Left colon (tissue), 2 donors: ENCODE data around the gene PABPC1L. TPM values are rescaled to one million over a fixed set of nuclear protein-coding genes. Genes with fewer than 3 reads are reported as not detected.

ENCODE experiments used
- total RNA-seq, 2 donors: library from RNA; stranded (reverse); fragmentation: NEBNext Ultra II Directional; extraction: Animal tissue kit (Norgen Biotek cat#: 25700); gene quantifications; one replicate each; pipeline ENCODE4 v1.2.1, GENCODE V29; 2021
- donor health status: DM: no; HTN: no; CAD: no.
- donor health status: DM: yes; HTN: yes; CAD: no.

PABPC1L gene
- total RNA-seq, 2 donors from 2014 or later: 13.2 to 19.8 TPM

Other genes starting within 250 kb of the PABPC1L start
- 1 to 10 TPM; 2.8 to 9.4 TPM for gene CCN5, start 194.7 kb upstream of the PABPC1L start, total RNA-seq
- gene KCNK15, start 164.2 kb upstream of the PABPC1L start, total RNA-seq: under 1 TPM; 0.25 to 0.40 TPM
- 1 to 10 TPM in 1 of 2 donors, under 1 TPM in 1; 0.56 to 1.2 TPM for gene RIMS4, start 99.5 kb upstream of the PABPC1L start, total RNA-seq
- 100 to 1,000 TPM; 250 to 271 TPM for gene YWHAB, start 24.4 kb upstream of the PABPC1L start, total RNA-seq
- gene TOMM34, start 50.3 kb downstream of the PABPC1L start, total RNA-seq: 10 to 100 TPM; 11.8 to 13.0 TPM
- gene STK4, start 56.5 kb downstream of the PABPC1L start, total RNA-seq: 10 to 100 TPM; 26.8 to 32.8 TPM
- gene KCNS1, start 191.1 kb downstream of the PABPC1L start, total RNA-seq: under 1 TPM in 1 of 2 donors, not detected in 1; 0.27 TPM
- not detected for gene WFDC5, start 205.1 kb downstream of the PABPC1L start, total RNA-seq
- gene WFDC12, start 214.4 kb downstream of the PABPC1L start, total RNA-seq: under 1 TPM in 1 of 2 donors, not detected in 1; 0.92 TPM